Panc1 (cell line): ENCODE data around the gene DDX31. TPM values are rescaled to one million over a fixed set of nuclear protein-coding genes. Genes with fewer than 3 reads are reported as not detected.

ENCODE experiments used
- ATAC-seq: fragments of 200-7000 bp; cut with Tn5 transposase; 2 replicates; pipeline ENCODE4 v1.9.1; 2020; ENCODE audit warnings: mild to moderate bottlenecking, moderate library complexity
- BruUV-seq: library from RNA; stranded (reverse); fragments of 400-500 nt; replicated peaks from 2 replicates; lab custom pipeline; 2021; lab: Mats Ljungman, UMichigan
- CTCF ChIA-PET: fragments of 300-600 bp; sonication (Branson Sonifier 250); formaldehyde crosslinking; loops from one replicate; lab custom pipeline; 2022; ENCODE audit warnings: antibody characterized with exemption; lab: Charles Lee
- POLR2A ChIA-PET: fragments of 300-600 bp; sonication (Branson Sonifier 250); formaldehyde crosslinking; loops from one replicate; lab custom pipeline; 2022; ENCODE audit warnings: antibody characterized with exemption; lab: Charles Lee
- DNase-seq: peaks from one replicate; pipeline ENCODE4 v3.0.0-alpha.2; 2010; ENCODE audit warnings: low read depth, low spot score
- H3K27ac ChIP-seq: 2 replicates; pipeline ENCODE4 v1.5.1; 2011; ENCODE audit warnings: mild to moderate bottlenecking, low read length, inconsistent platforms
- H3K27me3 ChIP-seq: fragments of 200-500 bp; sonication (Bioruptor generic); 2 replicates; pipeline ENCODE4 v1.6.0; 2014; ENCODE audit warnings: low read length, inconsistent platforms; ENCODE audit not compliant: control insufficient read depth, insufficient read depth
- H3K36me3 ChIP-seq: fragments of 200-500 bp; sonication (Bioruptor generic); 2 replicates; pipeline ENCODE4 v1.5.1; 2014; ENCODE audit warnings: inconsistent platforms, mild to moderate bottlenecking, low read length, moderate library complexity; ENCODE audit not compliant: control insufficient read depth, insufficient read depth
- H3K4me1 ChIP-seq: 2 replicates; pipeline ENCODE4 v1.5.1; 2011; ENCODE audit warnings: inconsistent platforms, mild to moderate bottlenecking, low read length, moderate library complexity; ENCODE audit not compliant: control insufficient read depth, insufficient read depth
- H3K4me3 ChIP-seq, 2 experiments: 2 replicates each; pipeline ENCODE4 v1.5.1; 2011 to 2012; ENCODE audit warnings: low read depth in 2 of 2, low read length in 2 of 2, mild to moderate bottlenecking in 2 of 2, inconsistent platforms in 1 of 2, moderate library complexity in 1 of 2
- H3K9me3 ChIP-seq: fragments of 200-500 bp; sonication (Bioruptor generic); 2 replicates; pipeline ENCODE4 v1.5.1; 2014; ENCODE audit warnings: low read depth, mild to moderate bottlenecking, inconsistent platforms, low read length, moderate library complexity; ENCODE audit not compliant: control insufficient read depth, insufficient read depth
- CTCF ChIP-seq: fragments of 450-650 bp; IDR thresholded peaks from 2 replicates; pipeline ENCODE4 v1.5.1; 2017; ENCODE audit warnings: mild to moderate bottlenecking
- POLR2AphosphoS5 ChIP-seq: IDR thresholded peaks from 2 replicates; pipeline ENCODE4 v1.6.1; 2012; ENCODE audit warnings: mild to moderate bottlenecking, low read depth, low read length, moderate library complexity
- SIN3A ChIP-seq: IDR thresholded peaks from 2 replicates; pipeline ENCODE4 v1.6.1; 2012; ENCODE audit warnings: low read depth, mild to moderate bottlenecking, low read length, moderate library complexity, borderline replicate concordance; ENCODE audit not compliant: insufficient read depth
- TCF7L2 ChIP-seq: IDR thresholded peaks from 2 replicates; pipeline ENCODE4 v1.6.1; 2011; ENCODE audit warnings: mild to moderate bottlenecking, low read depth, low read length, inconsistent platforms
- in situ Hi-C: cut with HindIII; loops from 2 replicates; pipeline ENCODE4 v1.10.0; 2016; ENCODE audit warnings: low sequenced_read_pairs, low pct_unique_long_range_greater_than_20kb
- intact Hi-C: fragments of 100-400 bp; cut with micrococcal nuclease; formaldehyde crosslinking; loops from one replicate; pipeline ENCODE4 v1.10.0; 2022; ENCODE audit not compliant: unreplicated experiment
- total RNA-seq: library from RNA; stranded (reverse); gene quantifications from one replicate; pipeline ENCODE4 v1.2.1, GENCODE V29; 2021; ENCODE audit not compliant: unreplicated experiment
- TF ChIP-seq, protein P1 (sequence below), 2 experiments: IDR thresholded peaks; 2 replicates each; pipeline ENCODE4 v1.6.1; 2011 to 2012; ENCODE audit warnings: low read depth in 2 of 2, control low read depth in 1 of 2, low read length in 1 of 2, mild to moderate bottlenecking in 1 of 2, moderate library complexity in 1 of 2; ENCODE audit not compliant: insufficient read depth in 1 of 2

DDX31 gene
- total RNA-seq, 1 experiment from 2014 or later = 17.5 TPM

DNA sequence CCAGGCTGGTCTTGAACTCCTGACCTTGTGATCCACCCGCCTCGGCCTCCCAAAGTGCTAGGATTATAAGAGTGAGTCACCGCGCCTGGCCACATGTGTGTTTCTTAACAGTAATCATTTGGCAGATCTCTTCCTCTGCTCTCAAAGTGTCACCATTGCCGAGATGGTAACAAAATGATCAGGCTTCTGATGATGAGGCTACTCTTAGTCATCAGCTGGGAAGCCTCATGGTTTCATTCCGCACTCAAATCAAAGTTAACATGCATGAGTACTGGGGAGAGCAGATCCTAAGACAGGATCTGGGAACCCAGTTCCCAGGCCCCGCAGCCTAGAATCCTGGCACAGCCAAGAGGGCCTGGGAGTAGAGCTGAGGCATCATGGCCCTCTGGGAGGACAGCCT, 60.0 kb downstream of the DDX31 start:
- no peaks in the 10 kb centered on the region for H3K27me3 ChIP-seq
- DNase-seq (no peak), ATAC-seq (no peak)
- no TSS peak for BruUV-seq
- intact Hi-C loops = no loop called here
- H3K9me3 ChIP-seq = no peaks in the 10 kb centered on the region
- H3K4me3 ChIP-seq = no peak overlapping the region
- H3K36me3 ChIP-seq = no peaks in the 10 kb centered on the region; the same call in 1 of the 2 replicates
- no peaks in the 10 kb centered on the region for H3K4me1 ChIP-seq
- no peak overlapping the region for H3K27ac ChIP-seq
- POLR2A ChIA-PET = no interaction called here
- in situ Hi-C loops = no loop called here
- CTCF ChIA-PET = no interaction called here
- TF ChIP-seq, protein P1, sequence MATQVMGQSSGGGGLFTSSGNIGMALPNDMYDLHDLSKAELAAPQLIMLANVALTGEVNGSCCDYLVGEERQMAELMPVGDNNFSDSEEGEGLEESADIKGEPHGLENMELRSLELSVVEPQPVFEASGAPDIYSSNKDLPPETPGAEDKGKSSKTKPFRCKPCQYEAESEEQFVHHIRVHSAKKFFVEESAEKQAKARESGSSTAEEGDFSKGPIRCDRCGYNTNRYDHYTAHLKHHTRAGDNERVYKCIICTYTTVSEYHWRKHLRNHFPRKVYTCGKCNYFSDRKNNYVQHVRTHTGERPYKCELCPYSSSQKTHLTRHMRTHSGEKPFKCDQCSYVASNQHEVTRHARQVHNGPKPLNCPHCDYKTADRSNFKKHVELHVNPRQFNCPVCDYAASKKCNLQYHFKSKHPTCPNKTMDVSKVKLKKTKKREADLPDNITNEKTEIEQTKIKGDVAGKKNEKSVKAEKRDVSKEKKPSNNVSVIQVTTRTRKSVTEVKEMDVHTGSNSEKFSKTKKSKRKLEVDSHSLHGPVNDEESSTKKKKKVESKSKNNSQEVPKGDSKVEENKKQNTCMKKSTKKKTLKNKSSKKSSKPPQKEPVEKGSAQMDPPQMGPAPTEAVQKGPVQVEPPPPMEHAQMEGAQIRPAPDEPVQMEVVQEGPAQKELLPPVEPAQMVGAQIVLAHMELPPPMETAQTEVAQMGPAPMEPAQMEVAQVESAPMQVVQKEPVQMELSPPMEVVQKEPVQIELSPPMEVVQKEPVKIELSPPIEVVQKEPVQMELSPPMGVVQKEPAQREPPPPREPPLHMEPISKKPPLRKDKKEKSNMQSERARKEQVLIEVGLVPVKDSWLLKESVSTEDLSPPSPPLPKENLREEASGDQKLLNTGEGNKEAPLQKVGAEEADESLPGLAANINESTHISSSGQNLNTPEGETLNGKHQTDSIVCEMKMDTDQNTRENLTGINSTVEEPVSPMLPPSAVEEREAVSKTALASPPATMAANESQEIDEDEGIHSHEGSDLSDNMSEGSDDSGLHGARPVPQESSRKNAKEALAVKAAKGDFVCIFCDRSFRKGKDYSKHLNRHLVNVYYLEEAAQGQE (IDR thresholded peaks at IDR 0.05; ENCODE audit: insufficient read depth in 1 of 2, low read depth in 2 of 2, low read length in 1 of 2) = no peak
- TF ChIP-seq SIN3A = no peak
- TF ChIP-seq POLR2AphosphoS5 = no peak
- no peak for TF ChIP-seq CTCF
- TF ChIP-seq TCF7L2 = no peak

GRCh38 chr9:132609184-132609583, 60.6 kb downstream of the DDX31 start:
- Histone ChIP-seq H3K9me3 (no peaks in the 10 kb centered on the region), H3K36me3 (no peaks in the 10 kb centered on the region; the same call in 1 of the 2 replicates), H3K27me3 (no peaks in the 10 kb centered on the region), H3K4me1 (no peaks in the 10 kb centered on the region), H3K4me3 (no peak overlapping the region), H3K27ac (no peak overlapping the region)
- no peak for DNase-seq
- TF ChIP-seq POLR2AphosphoS5 (no peak), CTCF (no peak), SIN3A (no peak)
- intact Hi-C loops = no loop called here
- CTCF ChIA-PET = no interaction called here
- ATAC-seq = no peak
- POLR2A ChIA-PET = no interaction called here
- in situ Hi-C loops = no loop called here
- no TSS peak for BruUV-seq
